H9 (cell line): ENCODE measurements around the gene USP34. TPM values are rescaled to one million over a fixed set of nuclear protein-coding genes. Genes with fewer than 3 reads are reported as not detected.

Experiments used
- DNase-seq: peaks from one replicate; pipeline ENCODE4 v3.0.0-alpha.2; 2017
- H2AFZ ChIP-seq: one replicate; pipeline ENCODE4 v1.6.1; 2013; ENCODE audit warnings: mild to moderate bottlenecking, low read length, control low read depth, moderate library complexity
- H2AK5ac ChIP-seq: 2 replicates; pipeline ENCODE4 v1.6.1; 2013; ENCODE audit warnings: low read length, control low read depth, mixed read lengths; ENCODE audit not compliant: insufficient read length
- H2BK120ac ChIP-seq: one replicate; pipeline ENCODE4 v1.6.1; 2013; ENCODE audit warnings: low read depth, mild to moderate bottlenecking, low read length, control low read depth, inconsistent platforms; ENCODE audit not compliant: poor library complexity, severe bottlenecking
- H2BK12ac ChIP-seq: 2 replicates; pipeline ENCODE4 v1.6.1; 2013; ENCODE audit warnings: low read length, control low read depth, mixed read lengths, low read depth; ENCODE audit not compliant: insufficient read length
- H2BK15ac ChIP-seq: 2 replicates; pipeline ENCODE4 v1.6.1; 2013; ENCODE audit warnings: low read depth, low read length, control low read depth
- H2BK20ac ChIP-seq: one replicate; pipeline ENCODE4 v1.6.1; 2013; ENCODE audit warnings: low read depth, mild to moderate bottlenecking, low read length, control low read depth, inconsistent platforms; ENCODE audit not compliant: poor library complexity, severe bottlenecking
- H2BK5ac ChIP-seq: 2 replicates; pipeline ENCODE4 v1.6.1; 2013; ENCODE audit warnings: low read length, control low read depth, mixed read lengths; ENCODE audit not compliant: insufficient read length
- H3K14ac ChIP-seq: 2 replicates; pipeline ENCODE4 v1.6.1; 2013; ENCODE audit warnings: low read length, control low read depth; ENCODE audit not compliant: insufficient read depth
- H3K18ac ChIP-seq: 2 replicates; pipeline ENCODE4 v1.6.1; 2013; ENCODE audit warnings: low read depth, mild to moderate bottlenecking, mixed read lengths, low read length, control low read depth; ENCODE audit not compliant: insufficient read length
- H3K23ac ChIP-seq: 2 replicates; pipeline ENCODE4 v1.6.1; 2013; ENCODE audit warnings: low read length, control low read depth, mixed read lengths, low read depth; ENCODE audit not compliant: insufficient read length
- H3K23me2 ChIP-seq: 2 replicates; pipeline ENCODE4 v1.6.1; 2013; ENCODE audit warnings: low read depth, mild to moderate bottlenecking, mixed read lengths, low read length, control low read depth; ENCODE audit not compliant: insufficient read length, poor library complexity, severe bottlenecking
- H3K27ac ChIP-seq: 2 replicates; pipeline ENCODE4 v1.5.1; 2013; ENCODE audit warnings: low read length, control low read depth, mixed read lengths, low read depth; ENCODE audit not compliant: insufficient read length
- H3K27me3 ChIP-seq: 2 replicates; pipeline ENCODE4 v1.6.1; 2013; ENCODE audit warnings: low read length, control low read depth, inconsistent platforms; ENCODE audit not compliant: insufficient read depth
- H3K4ac ChIP-seq: 2 replicates; pipeline ENCODE4 v1.6.1; 2013; ENCODE audit warnings: low read depth, mild to moderate bottlenecking, control low read depth, inconsistent platforms, low read length, moderate library complexity
- H3K4me1 ChIP-seq: 2 replicates; pipeline ENCODE4 v1.6.1; 2013; ENCODE audit warnings: low read length, control low read depth, inconsistent platforms; ENCODE audit not compliant: insufficient read depth
- H3K4me2 ChIP-seq: 2 replicates; pipeline ENCODE4 v1.6.1; 2013; ENCODE audit warnings: low read length, control low read depth, mixed read lengths; ENCODE audit not compliant: insufficient read length, insufficient read depth
- H3K56ac ChIP-seq: 2 replicates; pipeline ENCODE4 v1.6.1; 2013; ENCODE audit warnings: low read depth, mild to moderate bottlenecking, mixed read lengths, low read length, control low read depth; ENCODE audit not compliant: insufficient read length
- H3K79me1 ChIP-seq: 2 replicates; pipeline ENCODE4 v1.6.1; 2013; ENCODE audit warnings: low read depth, mild to moderate bottlenecking, moderate library complexity, low read length, control low read depth, inconsistent platforms; ENCODE audit not compliant: insufficient read depth, poor library complexity, severe bottlenecking
- H3K79me2 ChIP-seq: 2 replicates; pipeline ENCODE4 v1.6.1; 2013; ENCODE audit warnings: low read length, control low read depth, inconsistent platforms; ENCODE audit not compliant: insufficient read depth
- H3K9ac ChIP-seq: 2 replicates; pipeline ENCODE4 v1.6.1; 2013; ENCODE audit warnings: low read length, control low read depth, mixed read lengths; ENCODE audit not compliant: insufficient read length; ENCODE audit errors: extremely low read depth
- H3K9me3 ChIP-seq: one replicate; pipeline ENCODE4 v1.6.1; 2013; ENCODE audit warnings: low read depth, low read length, inconsistent platforms; ENCODE audit not compliant: control insufficient read depth
- H3T11ph ChIP-seq: one replicate; pipeline ENCODE4 v1.6.1; 2013; ENCODE audit warnings: mild to moderate bottlenecking, low read length, control low read depth, inconsistent platforms
- H4K20me1 ChIP-seq: one replicate; pipeline ENCODE4 v1.6.1; 2013; ENCODE audit not compliant: control insufficient read depth, insufficient read length, insufficient read depth
- H4K5ac ChIP-seq: 2 replicates; pipeline ENCODE4 v1.6.1; 2013; ENCODE audit warnings: low read depth, mild to moderate bottlenecking, mixed read lengths, low read length, control low read depth; ENCODE audit not compliant: insufficient read length
- H4K8ac ChIP-seq: replicated peaks from 2 replicates; pipeline ENCODE4 v1.6.1; 2013; ENCODE audit warnings: low read length, control low read depth, mixed read lengths, low read depth; ENCODE audit not compliant: insufficient read length
- H4K91ac ChIP-seq: 2 replicates; pipeline ENCODE4 v1.6.1; 2013; ENCODE audit warnings: low read depth, mild to moderate bottlenecking, moderate library complexity, mixed read lengths, low read length, control low read depth; ENCODE audit not compliant: insufficient read length
- H3K27ac Mint-ChIP-seq, 3 experiments: 2 replicates in 2 of 3; 3 replicates in 1 of 3; pipeline ENCODE4 v1.8.0; 2020 to 2021; ENCODE audit warnings: mixed read lengths in 3 of 3, mild to moderate bottlenecking in 1 of 3, moderate library complexity in 1 of 3
- H3K27me3 Mint-ChIP-seq: 2 replicates; pipeline ENCODE4 v1.8.0; 2021; ENCODE audit warnings: low read depth, mild to moderate bottlenecking, moderate library complexity, mixed read lengths
- H3K36me3 Mint-ChIP-seq, 3 experiments: 2 replicates in 2 of 3; 3 replicates in 1 of 3; pipeline ENCODE4 v1.8.0; 2020 to 2021; ENCODE audit warnings: low read depth in 3 of 3, mixed read lengths in 3 of 3; ENCODE audit not compliant: insufficient read depth in 1 of 3
- H3K4me1 Mint-ChIP-seq, 2 experiments: 2 replicates each; pipeline ENCODE4 v1.8.0; 2020; ENCODE audit warnings: mixed read lengths in 2 of 2
- H3K4me3 Mint-ChIP-seq, 2 experiments: 2 replicates in 1 of 2; 3 replicates in 1 of 2; pipeline ENCODE4 v1.8.0; 2020 to 2021; ENCODE audit warnings: mild to moderate bottlenecking in 2 of 2, mixed read lengths in 2 of 2, moderate library complexity in 1 of 2
- H3K9me3 Mint-ChIP-seq, 2 experiments: 2 replicates in 1 of 2; 3 replicates in 1 of 2; pipeline ENCODE4 v1.8.0; 2020; ENCODE audit warnings: mild to moderate bottlenecking in 2 of 2, mixed read lengths in 2 of 2, moderate library complexity in 1 of 2
- CTCF ChIP-seq: fragments of 200-600 bp; sonication (generic); conservative IDR thresholded peaks from 3 replicates; pipeline ENCODE4 v1.8.0; 2021; ENCODE audit warnings: antibody characterized with exemption, mild to moderate bottlenecking
- WGBS: extraction: QIAGEN DNeasy Blood & Tissue Kit; methylation state at CpG from one replicate; pipeline ENCODE4 v1.1.7; 2013; ENCODE audit warnings: missing lambda C conversion rate, low lambda C conversion rate, mixed read lengths; ENCODE audit not compliant: insufficient read length; ENCODE audit errors: extremely low coverage; 5-methylcytosine and 5-hydroxymethylcytosine counted together
- total RNA-seq: library from RNA; stranded (reverse); gene quantifications from 2 replicates; pipeline ENCODE4 v1.2.1, GENCODE V29; 2021

Gene USP34
- total RNA-seq, 1 experiment from 2014 or later = 93.9 TPM

GRCh38 chr2:61281321-61281720 is 189.6 kb downstream of the USP34 start:
- Histone ChIP-seq H2BK12ac (no peak overlapping the region), H3K56ac (no peak overlapping the region), H3K79me1 (no peaks in the 10 kb centered on the region), H4K20me1 (no peaks in the 10 kb centered on the region), H3K4me1 (no peaks in the 10 kb centered on the region), H3T11ph (no peak overlapping the region), H3K23me2 (no peaks in the 10 kb centered on the region), H4K5ac (no peak overlapping the region), H3K9ac (no peak overlapping the region), H2BK5ac (no peak overlapping the region), H3K4me2 (no peak overlapping the region), H4K8ac (no peak overlapping the region), H3K27me3 (no peaks in the 10 kb centered on the region), H2BK120ac (no peak overlapping the region), H3K4ac (no peak overlapping the region), H3K14ac (no peak overlapping the region), H3K27ac (no peak overlapping the region), H2AK5ac (no peak overlapping the region), H2BK20ac (no peak overlapping the region), H2AFZ (no peak overlapping the region), H3K18ac (no peak overlapping the region), H3K23ac (no peak overlapping the region), H3K79me2 (no peaks in the 10 kb centered on the region), H4K91ac (no peak overlapping the region), H2BK15ac (no peak overlapping the region), H3K9me3 (no peaks in the 10 kb centered on the region)
- no peak for DNase-seq
- no peak for TF ChIP-seq CTCF
- no peak overlapping the region for H3K4me3 Mint-ChIP-seq
- H3K27ac Mint-ChIP-seq = no peak overlapping the region
- H3K9me3 Mint-ChIP-seq = no peaks in the 10 kb centered on the region
- peaks cover 13 to 61% (median 44%) of the 10 kb centered on the region in 3 experiments; a peak in 6 of 7 replicates for H3K36me3 Mint-ChIP-seq
- peaks cover 7 to 12% of the 10 kb centered on the region in 2 experiments for H3K4me1 Mint-ChIP-seq
- no CpG with 5 or more reads among the region's 3 CpGs for WGBS
- no peaks in the 10 kb centered on the region for H3K27me3 Mint-ChIP-seq
